Mucosa of rectum (tissue), 2 donors: ENCODE results near the gene CDHR2.

Source experiments
- H3K27ac ChIP-seq, 2 donors: one replicate each; pipeline ENCODE4 v1.7.0; 2013; ENCODE audit warnings: inconsistent platforms in 2 of 2, low read depth in 2 of 2, low read length in 2 of 2
- H3K27me3 ChIP-seq, 2 donors: one replicate each; pipeline ENCODE4 v1.7.0; 2013; ENCODE audit warnings: low read length in 2 of 2; ENCODE audit not compliant: control insufficient read depth in 2 of 2, insufficient read depth in 2 of 2
- H3K36me3 ChIP-seq, 2 donors: one replicate each; pipeline ENCODE4 v1.7.0; 2013; ENCODE audit warnings: low read length in 2 of 2; ENCODE audit not compliant: control insufficient read depth in 2 of 2, insufficient read depth in 2 of 2
- H3K4me1 ChIP-seq, 2 donors: one replicate each; pipeline ENCODE4 v1.7.0; 2013; ENCODE audit warnings: low read length in 2 of 2, mild to moderate bottlenecking in 1 of 2; ENCODE audit not compliant: control insufficient read depth in 2 of 2, insufficient read depth in 2 of 2
- H3K4me3 ChIP-seq, 2 donors: one replicate each; pipeline ENCODE4 v1.7.0; 2013; ENCODE audit warnings: low read length in 2 of 2
- H3K9ac ChIP-seq, 2 donors: one replicate each; pipeline ENCODE4 v1.7.0; 2013; ENCODE audit warnings: low read length in 2 of 2, low read depth in 1 of 2, mild to moderate bottlenecking in 1 of 2
- H3K9me3 ChIP-seq, 2 donors: one replicate each; pipeline ENCODE4 v1.7.0; 2013; ENCODE audit warnings: low read length in 2 of 2; ENCODE audit not compliant: control insufficient read depth in 2 of 2
- donor health status: healthy.
- donor health status: Normal muscosa, but diverticular disease.

Gene CDHR2

GRCh38 chr5:176517053-176517661, 32.0 kb upstream of the CDHR2 start:
- Histone ChIP-seq H3K36me3 (no peaks in the 10 kb centered on the region), H3K9me3 (no peaks in the 10 kb centered on the region), H3K9ac (no peak overlapping the region), H3K4me1 (peaks cover 0 to 2% of the 10 kb centered on the region in 2 donors), H3K27me3 (no peaks in the 10 kb centered on the region), H3K4me3 (no peak overlapping the region), H3K27ac (no peak overlapping the region)

GRCh38 chr5:176519810-176520720, 29.1 kb upstream of the CDHR2 start:
- H3K27ac ChIP-seq, result no peak overlapping the region
- peaks cover 0 to 2% of the 10 kb centered on the region in 2 donors for H3K4me1 ChIP-seq
- no peak overlapping the region for H3K4me3 ChIP-seq
- H3K27me3 ChIP-seq, result no peaks in the 10 kb centered on the region
- H3K9ac ChIP-seq, result no peak overlapping the region
- no peaks in the 10 kb centered on the region for H3K36me3 ChIP-seq
- no peaks in the 10 kb centered on the region for H3K9me3 ChIP-seq

GRCh38 chr5:176521286-176521685, 27.9 kb upstream of the CDHR2 start:
- no peak overlapping the region for H3K9ac ChIP-seq
- H3K36me3 ChIP-seq, result no peaks in the 10 kb centered on the region
- no peaks in the 10 kb centered on the region for H3K9me3 ChIP-seq
- no peak overlapping the region for H3K4me3 ChIP-seq
- no peaks in the 10 kb centered on the region for H3K27me3 ChIP-seq
- H3K4me1 ChIP-seq, result peaks cover 0 to 2% of the 10 kb centered on the region in 2 donors
- no peak overlapping the region for H3K27ac ChIP-seq

GRCh38 chr5:176521699-176522263, 27.4 kb upstream of the CDHR2 start:
- Histone ChIP-seq H3K9ac (no peak overlapping the region), H3K9me3 (no peaks in the 10 kb centered on the region), H3K36me3 (no peaks in the 10 kb centered on the region), H3K27ac (no peak overlapping the region), H3K4me1 (peaks cover 0 to 2% of the 10 kb centered on the region in 2 donors), H3K4me3 (no peak overlapping the region), H3K27me3 (no peaks in the 10 kb centered on the region)

GRCh38 chr5:176524138-176524537, 25.0 kb upstream of the CDHR2 start:
- Histone ChIP-seq H3K9ac (no peak overlapping the region), H3K36me3 (peaks cover 14 to 16% of the 10 kb centered on the region in 2 donors), H3K27me3 (no peaks in the 10 kb centered on the region), H3K4me1 (peaks cover 0 to 2% of the 10 kb centered on the region in 2 donors), H3K4me3 (no peak overlapping the region), H3K9me3 (no peaks in the 10 kb centered on the region), H3K27ac (no peak overlapping the region)

GRCh38 chr5:176524987-176525386, 24.2 kb upstream of the CDHR2 start:
- H3K27me3 ChIP-seq, result no peaks in the 10 kb centered on the region
- no peaks in the 10 kb centered on the region for H3K9me3 ChIP-seq
- peaks cover 20 to 23% of the 10 kb centered on the region in 2 donors for H3K36me3 ChIP-seq
- H3K4me3 ChIP-seq, result no peak overlapping the region
- H3K27ac ChIP-seq, result no peak overlapping the region
- H3K4me1 ChIP-seq, result peaks cover 2 to 4% of the 10 kb centered on the region in 2 donors
- H3K9ac ChIP-seq, result no peak overlapping the region

- peaks cover 23 to 27% of the 10 kb centered on the region in 2 donors for H3K36me3 ChIP-seq
- H3K9me3 ChIP-seq, result no peaks in the 10 kb centered on the region
- no peaks in the 10 kb centered on the region for H3K27me3 ChIP-seq
- H3K4me1 ChIP-seq, result peaks cover 0 to 6% of the 10 kb centered on the region in 2 donors
- H3K9ac ChIP-seq, result no peak overlapping the region
- H3K27ac ChIP-seq, result no peak overlapping the region
- H3K4me3 ChIP-seq, result no peak overlapping the region
These were observed 23.5 kb upstream of the CDHR2 start for GRCh38 chr5:176525677-176526076.

GRCh38 chr5:176526462-176526861, 22.7 kb upstream of the CDHR2 start:
- H3K36me3 ChIP-seq, result peaks cover 29 to 33% of the 10 kb centered on the region in 2 donors
- H3K27me3 ChIP-seq, result no peaks in the 10 kb centered on the region
- H3K4me1 ChIP-seq, result peaks cover 5 to 13% of the 10 kb centered on the region in 2 donors
- H3K27ac ChIP-seq, result no peak overlapping the region
- H3K4me3 ChIP-seq, result no peak overlapping the region
- no peak overlapping the region for H3K9ac ChIP-seq
- H3K9me3 ChIP-seq, result no peaks in the 10 kb centered on the region

- H3K27me3 ChIP-seq, result no peaks in the 10 kb centered on the region
- H3K27ac ChIP-seq, result no peak overlapping the region
- H3K36me3 ChIP-seq, result peaks cover 34 to 36% of the 10 kb centered on the region in 2 donors
- H3K4me1 ChIP-seq, result peaks cover 5 to 13% of the 10 kb centered on the region in 2 donors
- no peaks in the 10 kb centered on the region for H3K9me3 ChIP-seq
- H3K9ac ChIP-seq, result no peak overlapping the region
- H3K4me3 ChIP-seq, result no peak overlapping the region
These were observed 21.6 kb upstream of the CDHR2 start for GRCh38 chr5:176527246-176528222.
